ENCODE results near the gene SETMAR. TPM values are rescaled to one million over a fixed set of nuclear protein-coding genes. Genes with fewer than 3 reads are reported as not detected.
"Not testable (repeated sequence)": the region's sequence is repeated elsewhere in the genome, so short reads cannot be mapped to it uniquely, and the experiment has no call there.

The SETMAR gene
- polyA plus RNA-seq, 1 of the 3 experiments (the other 2 are of a cell fraction): 10.6 TPM

- H3K27me3 ChIP-seq (ENCODE audit: insufficient read depth); H3K4me1 ChIP-seq (ENCODE audit: control insufficient read depth in 1 of 2, insufficient read depth in 2 of 2, low read depth in 1 of 2, low read length in 1 of 2); H3K9me3 ChIP-seq; H3F3A ChIP-seq (replicated peaks; ENCODE audit: insufficient read depth); H3K9me2 ChIP-seq; H3K36me3 ChIP-seq (replicated peaks in 1 of 2; ENCODE audit: control insufficient read depth in 1 of 2, insufficient read depth in 2 of 2, low read length in 1 of 2); POLR2A ChIA-PET; H3K9ac ChIP-seq; H3K79me2 ChIP-seq (ENCODE audit: insufficient read depth); H4K20me1 ChIP-seq (ENCODE audit: insufficient read depth); H2AFZ ChIP-seq (ENCODE audit: low read depth); H3K4me2 ChIP-seq; DNase-seq; H3K4me3 ChIP-seq (ENCODE audit: low read depth in 2 of 2, low read length in 1 of 2); H3K27ac ChIP-seq (ENCODE audit: low read depth in 2 of 2, low read length in 1 of 2): not testable (repeated sequence)
- 68% methylated on average over 5 of the region's 5 CpGs for WGBS (ENCODE audit: low lambda C conversion rate)
- CTCF ChIA-PET: interaction anchor here (3.8 kb wide), 1 partner anchor 1096 kb away, joined by 15 read pairs; no protein-coding TSS in a partner anchor
Observed at GRCh38 chr3:4296454-4296853, 6.7 kb upstream of the SETMAR start.

DNA sequence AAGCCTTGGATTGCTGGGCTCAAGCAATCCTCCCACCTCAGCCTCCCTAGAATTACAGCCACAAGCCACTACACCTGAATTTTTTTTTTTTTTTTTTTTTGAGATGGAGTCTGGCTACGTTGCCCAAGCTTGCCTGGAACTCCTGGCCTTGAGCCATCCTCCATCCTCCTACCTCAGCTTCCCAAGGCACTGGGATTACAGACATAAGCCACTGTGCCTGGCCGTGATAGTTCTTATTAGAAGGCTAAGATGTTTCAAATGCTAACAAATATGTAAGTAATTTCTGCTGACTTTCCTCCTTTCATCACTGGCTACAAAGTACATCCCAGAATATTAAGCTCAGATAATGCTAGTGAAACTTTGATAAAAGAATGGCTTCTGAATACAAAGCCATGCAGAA lies 5.7 kb upstream of the SETMAR start:
- Histone ChIP-seq H3K27me3 (ENCODE audit: insufficient read depth) (no peaks in the 10 kb centered on the region), H3K27ac (ENCODE audit: low read depth in 2 of 2, low read length in 1 of 2) (no peak overlapping the region), H3K9me3 (no peaks in the 10 kb centered on the region), H3K9ac (no peak overlapping the region), H3K36me3 (replicated peaks in 1 of 2; ENCODE audit: control insufficient read depth in 1 of 2, insufficient read depth in 2 of 2, low read length in 1 of 2) (no peaks in the 10 kb centered on the region), H3K4me3 (ENCODE audit: low read depth in 2 of 2, low read length in 1 of 2) (no peak overlapping the region), H3K4me2 (no peak overlapping the region), H4K20me1 (ENCODE audit: insufficient read depth) (no peaks in the 10 kb centered on the region), H3K79me2 (ENCODE audit: insufficient read depth) (no peaks in the 10 kb centered on the region), H3K9me2 (no peaks in the 10 kb centered on the region), H2AFZ (ENCODE audit: low read depth) (no peak overlapping the region), H3F3A (replicated peaks; ENCODE audit: insufficient read depth) (no peaks in the 10 kb centered on the region), H3K4me1 (ENCODE audit: control insufficient read depth in 1 of 2, insufficient read depth in 2 of 2, low read depth in 1 of 2, low read length in 1 of 2) (no peaks in the 10 kb centered on the region)
- CTCF ChIA-PET: interaction anchor here (1.2 to 3.8 kb wide), 2 partner anchors 8 to 1097 kb away, joined by 3 to 15 read pairs; no protein-coding TSS in a partner anchor
- TF ChIP-seq MEF2A (IDR thresholded peaks at IDR 0.05; ENCODE audit: borderline replicate concordance, low read depth) (no peak), TEAD4 (IDR thresholded peaks at IDR 0.05; ENCODE audit: borderline replicate concordance, insufficient read depth) (no peak), TCF12 (IDR thresholded peaks at IDR 0.05) (no peak), FOXM1 (IDR thresholded peaks at IDR 0.05; ENCODE audit: low read depth) (no peak), NFIC (IDR thresholded peaks at IDR 0.05; ENCODE audit: borderline replicate concordance) (no peak), CHD2 (IDR thresholded peaks at IDR 0.05; ENCODE audit: low read length, partially characterized antibody) (no peak), YY1 (IDR thresholded peaks at IDR 0.05; ENCODE audit: low read depth) (no peak), GATA2 (CRISPR knock-in tag; IDR thresholded peaks at IDR 0.05) (no peak), RXRA (IDR thresholded peaks at IDR 0.05; ENCODE audit: borderline replicate concordance, low read depth) (no peak), EP300 (IDR thresholded peaks at IDR 0.05; ENCODE audit: borderline replicate concordance in 1 of 2, low read depth in 1 of 2, low read length in 1 of 2) (no peak), JUND (IDR thresholded peaks at IDR 0.05) (no peak), RFX5 (IDR thresholded peaks at IDR 0.05; ENCODE audit: low read length) (no peak), ZBTB33 (IDR thresholded peaks at IDR 0.05; ENCODE audit: borderline replicate concordance, low read depth) (no peak), TAF1 (IDR thresholded peaks at IDR 0.05; ENCODE audit: borderline replicate concordance, low read depth, low read length) (no peak), ELF1 (IDR thresholded peaks at IDR 0.05) (no peak)
- TF ChIP-seq, protein P1, sequence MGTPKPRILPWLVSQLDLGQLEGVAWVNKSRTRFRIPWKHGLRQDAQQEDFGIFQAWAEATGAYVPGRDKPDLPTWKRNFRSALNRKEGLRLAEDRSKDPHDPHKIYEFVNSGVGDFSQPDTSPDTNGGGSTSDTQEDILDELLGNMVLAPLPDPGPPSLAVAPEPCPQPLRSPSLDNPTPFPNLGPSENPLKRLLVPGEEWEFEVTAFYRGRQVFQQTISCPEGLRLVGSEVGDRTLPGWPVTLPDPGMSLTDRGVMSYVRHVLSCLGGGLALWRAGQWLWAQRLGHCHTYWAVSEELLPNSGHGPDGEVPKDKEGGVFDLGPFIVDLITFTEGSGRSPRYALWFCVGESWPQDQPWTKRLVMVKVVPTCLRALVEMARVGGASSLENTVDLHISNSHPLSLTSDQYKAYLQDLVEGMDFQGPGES (IDR thresholded peaks at IDR 0.05; ENCODE audit: low read depth, low read length): no peak
- TF ChIP-seq, protein P2, sequence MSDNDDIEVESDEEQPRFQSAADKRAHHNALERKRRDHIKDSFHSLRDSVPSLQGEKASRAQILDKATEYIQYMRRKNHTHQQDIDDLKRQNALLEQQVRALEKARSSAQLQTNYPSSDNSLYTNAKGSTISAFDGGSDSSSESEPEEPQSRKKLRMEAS (IDR thresholded peaks at IDR 0.05; ENCODE audit: low read depth): no peak
- TF ChIP-seq, protein P3, sequence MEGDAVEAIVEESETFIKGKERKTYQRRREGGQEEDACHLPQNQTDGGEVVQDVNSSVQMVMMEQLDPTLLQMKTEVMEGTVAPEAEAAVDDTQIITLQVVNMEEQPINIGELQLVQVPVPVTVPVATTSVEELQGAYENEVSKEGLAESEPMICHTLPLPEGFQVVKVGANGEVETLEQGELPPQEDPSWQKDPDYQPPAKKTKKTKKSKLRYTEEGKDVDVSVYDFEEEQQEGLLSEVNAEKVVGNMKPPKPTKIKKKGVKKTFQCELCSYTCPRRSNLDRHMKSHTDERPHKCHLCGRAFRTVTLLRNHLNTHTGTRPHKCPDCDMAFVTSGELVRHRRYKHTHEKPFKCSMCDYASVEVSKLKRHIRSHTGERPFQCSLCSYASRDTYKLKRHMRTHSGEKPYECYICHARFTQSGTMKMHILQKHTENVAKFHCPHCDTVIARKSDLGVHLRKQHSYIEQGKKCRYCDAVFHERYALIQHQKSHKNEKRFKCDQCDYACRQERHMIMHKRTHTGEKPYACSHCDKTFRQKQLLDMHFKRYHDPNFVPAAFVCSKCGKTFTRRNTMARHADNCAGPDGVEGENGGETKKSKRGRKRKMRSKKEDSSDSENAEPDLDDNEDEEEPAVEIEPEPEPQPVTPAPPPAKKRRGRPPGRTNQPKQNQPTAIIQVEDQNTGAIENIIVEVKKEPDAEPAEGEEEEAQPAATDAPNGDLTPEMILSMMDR (IDR thresholded peaks at IDR 0.05): no peak
- 51% methylated on average over 2 of the region's 2 CpGs for WGBS (ENCODE audit: low lambda C conversion rate)
- DNase-seq: no peak
- POLR2A ChIA-PET: no interaction called here

Measured in SK-N-SH (cell line).